Gastrocnemius medialis (tissue), 4 donors: ENCODE measurements around the gene ATXN10. TPM values are rescaled to one million over a fixed set of nuclear protein-coding genes. Genes with fewer than 3 reads are reported as not detected.

Experiments used
- ATAC-seq, 2 donors: fragments of 150-250 bp; one replicate each; pipeline ENCODE4 v1.9.1; 2016
- DNase-seq, 2 donors: peaks; one replicate each; pipeline ENCODE4 v3.0.0-alpha.2; 2019
- H3K27ac ChIP-seq, 4 donors: fragments of 200-600 bp; sonication (generic); 1 replicate in 1 of 4; 2 replicates in 3 of 4; pipeline ENCODE4 v1.5.1; 2016 to 2018; ENCODE audit warnings: mild to moderate bottlenecking in 2 of 4, moderate library complexity in 1 of 4
- H3K27me3 ChIP-seq, 3 donors: fragments of 200-600 bp; sonication (generic) in 2 of 3; 1 replicate in 1 of 3; 2 replicates in 2 of 3; pipeline versions ENCODE4 v1.5.1 to v1.6.0; 2016 to 2019; ENCODE audit warnings: mild to moderate bottlenecking in 1 of 3, moderate library complexity in 1 of 3
- H3K36me3 ChIP-seq, 2 donors: fragments of 200-600 bp; sonication (generic) in 1 of 2; one replicate each; pipeline ENCODE4 v1.5.1; 2017 to 2018
- H3K4me1 ChIP-seq, 2 donors: fragments of 200-600 bp; sonication (generic) in 1 of 2; one replicate each; pipeline ENCODE4 v1.5.1; 2016 to 2017; ENCODE audit warnings: mild to moderate bottlenecking in 2 of 2
- H3K4me3 ChIP-seq, 4 donors: fragments of 200-600 bp; sonication (generic) in 3 of 4; 1 replicate in 1 of 4; 2 replicates in 3 of 4; pipeline ENCODE4 v1.5.1; 2016 to 2019; ENCODE audit warnings: mild to moderate bottlenecking in 2 of 4
- H3K9me3 ChIP-seq, 3 donors: fragments of 200-600 bp; sonication (generic) in 2 of 3; 1 replicate in 1 of 3; 2 replicates in 2 of 3; pipeline ENCODE4 v1.5.1; 2016 to 2019
- CTCF ChIP-seq, 5 experiments: fragments of 450-650 bp in 3 of 5; fragments of 200-600 bp in 2 of 5; sonication (generic) in 2 of 5; IDR thresholded peaks in 4 of 5; conservative IDR thresholded peaks in 1 of 5; 1 replicate in 4 of 5; 2 replicates in 1 of 5; pipeline ENCODE4 v1.5.1; 2016 to 2019; ENCODE audit warnings: antibody characterized with exemption in 5 of 5, mild to moderate bottlenecking in 3 of 5, moderate library complexity in 3 of 5
- POLR2A ChIP-seq, 2 donors: fragments of 450-650 bp; IDR thresholded peaks; one replicate each; pipeline ENCODE4 v1.6.1; 2017; ENCODE audit warnings: antibody characterized with exemption in 2 of 2, mild to moderate bottlenecking in 2 of 2, moderate library complexity in 2 of 2
- in situ Hi-C, 4 donors: fragments of 200-750 bp; cut with MboI; loops; one replicate each; pipeline versions ENCODE4 v1.15.0 to v1.8.0; 2017; ENCODE audit warnings: low sequenced_read_pairs in 4 of 4
- intact Hi-C: fragments of 100-400 bp; cut with DNase I; formaldehyde crosslinking; loops from one replicate; pipeline ENCODE4 v1.15.1; 2023; ENCODE audit warnings: low total_unique reads
- total RNA-seq, 4 donors: library from RNA; depleted of rRNA; stranded (reverse); fragments of >200 nt; gene quantifications; one replicate each; pipeline versions ENCODE4 v1.1.0 to v1.2.3, GENCODE V29; 2016

Gene ATXN10
- total RNA-seq, 4 donors from 2014 or later = 52.9 to 98.9 (median 78.5) TPM

DNA sequence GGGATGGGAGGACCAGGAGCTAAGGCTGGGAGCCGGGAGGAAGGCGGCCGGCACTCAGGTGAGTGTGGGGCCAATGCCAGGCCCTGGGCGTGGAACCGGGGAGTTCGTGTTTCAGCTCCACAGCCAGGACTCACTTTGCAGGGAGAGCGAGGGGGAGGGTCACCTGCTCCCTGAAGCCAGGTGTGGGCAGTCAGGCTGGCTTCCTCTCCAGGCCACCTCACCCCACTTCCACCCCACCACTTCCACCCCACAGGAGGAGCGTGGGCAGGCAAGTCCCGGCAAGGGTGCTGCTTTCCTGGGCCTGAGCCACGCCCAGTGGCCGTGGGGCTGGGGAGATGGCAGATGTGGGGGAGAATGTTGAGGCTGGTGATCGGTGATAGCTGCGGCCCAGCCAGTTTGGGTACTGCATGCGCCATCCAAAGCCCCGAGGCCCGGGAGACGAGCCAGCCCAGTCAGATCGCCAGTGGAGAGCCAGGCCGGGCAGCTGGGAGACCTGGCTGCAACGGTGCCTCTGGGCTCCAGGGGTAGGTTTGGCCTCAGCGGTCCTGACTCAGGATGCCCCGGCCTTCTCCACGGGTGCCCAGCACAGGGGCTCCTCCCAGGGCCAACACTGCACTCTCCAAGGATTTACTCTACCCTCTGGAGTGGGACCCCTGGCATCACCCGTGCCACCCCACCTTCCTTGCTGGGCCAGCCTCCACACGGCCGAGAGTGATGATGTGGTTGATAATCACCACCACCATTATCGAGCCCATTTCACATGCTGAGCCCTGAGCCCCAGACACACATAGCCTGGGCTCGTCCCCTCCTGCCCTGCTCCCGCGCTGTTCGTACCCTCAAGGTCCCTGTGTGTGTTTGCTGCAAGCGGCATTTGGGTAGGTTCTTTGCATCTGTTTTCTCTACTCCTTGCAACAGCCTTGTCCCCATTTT lies 211.5 kb downstream of the ATXN10 start:
- no peak overlapping the region for H3K4me3 ChIP-seq
- H3K27me3 ChIP-seq = peaks cover 50 to 78% (median 54%) of the 10 kb centered on the region in 3 donors
- H3K9me3 ChIP-seq = no peaks in the 10 kb centered on the region
- DNase-seq = peak in 1 of 2 donors; percentile 1
- in situ Hi-C loops = no loop called here
- H3K36me3 ChIP-seq = no peaks in the 10 kb centered on the region
- intact Hi-C loops = no loop called here
- H3K4me1 ChIP-seq = peaks cover 4 to 5% of the 10 kb centered on the region in 2 donors
- TF ChIP-seq POLR2A (IDR thresholded peaks at IDR 0.05) (no peak), CTCF (IDR thresholded peaks at IDR 0.05 in 4 of 5, conservative IDR thresholded peaks at IDR 0.05 in 1 of 5) (no peak)
- ATAC-seq = no peak
- no peak overlapping the region for H3K27ac ChIP-seq

- peaks cover 4 to 5% of the 10 kb centered on the region in 2 donors for H3K4me1 ChIP-seq
- in situ Hi-C loops = no loop called here
- no peak for TF ChIP-seq POLR2A (IDR thresholded peaks at IDR 0.05)
- no peaks in the 10 kb centered on the region for H3K9me3 ChIP-seq
- no peak overlapping the region for H3K27ac ChIP-seq
- intact Hi-C loops = no loop called here
- no peak overlapping the region for H3K4me3 ChIP-seq
- H3K27me3 ChIP-seq = peaks cover 51 to 78% (median 52%) of the 10 kb centered on the region in 3 donors
- DNase-seq = no peak
- no peaks in the 10 kb centered on the region for H3K36me3 ChIP-seq
- no peak for ATAC-seq
These were observed 212.2 kb downstream of the ATXN10 start for GRCh38 chr22:45883811-45884170.

GRCh38 chr22:45884201-45885062 lies 212.8 kb downstream of the ATXN10 start:
- Histone ChIP-seq H3K36me3 (no peaks in the 10 kb centered on the region), H3K27me3 (peaks cover 51 to 80% (median 58%) of the 10 kb centered on the region in 3 donors), H3K4me1 (peaks cover 4 to 5% of the 10 kb centered on the region in 2 donors), H3K27ac (no peak overlapping the region), H3K4me3 (no peak overlapping the region), H3K9me3 (no peaks in the 10 kb centered on the region)
- DNase-seq = peak in 1 of 2 donors; percentile 0
- ATAC-seq = no peak
- in situ Hi-C loops (no loop called here), intact Hi-C loops (no loop called here)
- no peak for TF ChIP-seq CTCF (IDR thresholded peaks at IDR 0.05 in 4 of 5, conservative IDR thresholded peaks at IDR 0.05 in 1 of 5)
- TF ChIP-seq POLR2A (IDR thresholded peaks at IDR 0.05) = no peak

- TF ChIP-seq CTCF (IDR thresholded peaks at IDR 0.05 in 4 of 5, conservative IDR thresholded peaks at IDR 0.05 in 1 of 5) (no peak), POLR2A (IDR thresholded peaks at IDR 0.05) (no peak)
- intact Hi-C loops (no loop called here), in situ Hi-C loops (no loop called here)
- Histone ChIP-seq H3K9me3 (no peaks in the 10 kb centered on the region), H3K4me3 (no peak overlapping the region), H3K4me1 (peaks cover 4 to 5% of the 10 kb centered on the region in 2 donors), H3K36me3 (no peaks in the 10 kb centered on the region), H3K27ac (no peak overlapping the region), H3K27me3 (peaks cover 51 to 79% (median 56%) of the 10 kb centered on the region in 3 donors)
- ATAC-seq = no peak
- peak; percentile 1 to 10 for DNase-seq
These were observed 213.7 kb downstream of the ATXN10 start for GRCh38 chr22:45885171-45885840.
